ENCODE results near the gene STARD3.

STARD3 gene

DNA sequence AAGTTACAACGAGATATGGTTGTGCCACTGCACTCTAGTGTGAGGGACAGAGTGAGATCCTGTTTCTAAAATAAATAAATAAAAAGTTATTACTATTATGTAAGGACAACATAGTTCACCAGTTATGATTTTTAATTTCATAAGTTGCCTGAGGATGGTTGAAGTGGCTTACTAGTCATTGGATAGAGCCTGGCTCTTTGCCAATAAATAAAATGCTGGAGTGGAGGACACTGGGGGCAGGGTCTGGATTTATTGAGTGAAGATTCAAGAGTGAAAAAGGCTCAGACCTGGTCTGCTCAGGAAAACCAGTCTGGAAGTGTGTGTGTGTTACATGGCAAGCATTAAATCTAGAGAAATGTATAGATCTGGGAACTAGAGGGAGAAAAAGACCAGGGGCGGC lies 2.1 kb downstream of the STARD3 start:
- no peak for DNase-seq

- DNase-seq, result no peak
Measured at GRCh38 chr17:39639566-39640458, 2.9 kb downstream of the STARD3 start.

- DNase-seq, result no peak
Measured at GRCh38 chr17:39640591-39641031, 3.7 kb downstream of the STARD3 start.

DNA sequence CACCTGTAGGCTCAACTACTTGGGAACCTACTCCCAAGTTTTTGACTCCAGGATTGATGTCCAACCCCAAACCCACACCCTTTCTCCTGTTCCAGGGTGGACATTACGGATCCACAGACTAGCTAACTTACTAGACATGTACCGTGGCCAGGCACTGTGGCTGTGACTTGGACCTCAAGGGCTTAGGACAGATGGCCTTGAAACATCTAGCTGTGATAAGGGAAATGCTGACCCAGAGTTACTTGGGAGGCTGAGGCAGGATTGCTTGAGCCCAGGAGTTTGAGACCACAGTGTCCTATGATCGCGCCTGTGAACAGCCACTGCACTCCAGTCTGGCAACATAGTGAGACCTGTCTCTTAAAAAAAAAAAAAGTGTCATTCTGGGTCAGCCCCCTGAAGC lies 4.2 kb downstream of the STARD3 start:
- DNase-seq, result no peak

GRCh38 chr17:39641883-39642282 lies 4.9 kb downstream of the STARD3 start:
- no peak for DNase-seq

- no peak for DNase-seq
Measured at GRCh38 chr17:39642291-39643074, 5.5 kb downstream of the STARD3 start.

DNA sequence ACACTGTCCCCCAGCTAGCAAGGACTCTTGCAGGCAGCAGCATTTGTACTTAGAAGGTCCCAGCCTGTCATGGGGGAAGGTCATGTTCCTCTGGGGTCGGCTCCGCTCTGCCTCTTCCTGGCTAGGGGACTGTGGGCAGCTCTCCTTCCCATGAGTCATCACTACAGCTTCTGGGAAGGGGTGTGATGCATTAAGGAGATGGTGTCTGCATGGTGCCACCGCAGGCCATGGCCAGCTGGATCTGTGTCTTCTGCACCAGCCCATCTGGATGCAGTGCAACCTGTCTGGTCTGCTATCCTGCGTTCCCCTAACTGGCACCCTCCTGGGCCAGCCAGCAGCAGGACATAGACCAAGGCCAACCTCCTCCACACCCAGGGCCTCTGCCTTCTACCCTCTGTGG lies 6.3 kb downstream of the STARD3 start:
- no peak for DNase-seq

DNA sequence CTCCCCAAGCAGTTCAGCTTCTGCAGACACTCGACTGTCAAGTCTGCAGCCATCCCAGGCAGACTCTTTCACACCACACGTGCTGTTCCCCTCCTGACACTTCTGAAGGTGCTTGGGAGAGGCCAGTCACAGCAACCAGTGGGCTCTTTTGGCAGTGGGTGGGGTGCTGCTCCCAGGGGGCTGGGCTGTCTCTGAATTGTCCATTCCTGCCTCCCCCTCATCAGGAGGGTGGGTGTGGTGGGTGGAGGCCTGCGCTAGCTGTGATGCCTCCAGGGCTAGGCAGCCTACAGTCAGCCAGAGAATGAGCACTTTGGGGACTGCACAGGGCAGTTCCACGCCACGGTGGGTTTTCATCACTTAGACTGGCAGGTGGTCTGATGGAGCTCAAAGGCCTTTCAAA lies 10.3 kb downstream of the STARD3 start:
- DNase-seq, result no peak

DNA sequence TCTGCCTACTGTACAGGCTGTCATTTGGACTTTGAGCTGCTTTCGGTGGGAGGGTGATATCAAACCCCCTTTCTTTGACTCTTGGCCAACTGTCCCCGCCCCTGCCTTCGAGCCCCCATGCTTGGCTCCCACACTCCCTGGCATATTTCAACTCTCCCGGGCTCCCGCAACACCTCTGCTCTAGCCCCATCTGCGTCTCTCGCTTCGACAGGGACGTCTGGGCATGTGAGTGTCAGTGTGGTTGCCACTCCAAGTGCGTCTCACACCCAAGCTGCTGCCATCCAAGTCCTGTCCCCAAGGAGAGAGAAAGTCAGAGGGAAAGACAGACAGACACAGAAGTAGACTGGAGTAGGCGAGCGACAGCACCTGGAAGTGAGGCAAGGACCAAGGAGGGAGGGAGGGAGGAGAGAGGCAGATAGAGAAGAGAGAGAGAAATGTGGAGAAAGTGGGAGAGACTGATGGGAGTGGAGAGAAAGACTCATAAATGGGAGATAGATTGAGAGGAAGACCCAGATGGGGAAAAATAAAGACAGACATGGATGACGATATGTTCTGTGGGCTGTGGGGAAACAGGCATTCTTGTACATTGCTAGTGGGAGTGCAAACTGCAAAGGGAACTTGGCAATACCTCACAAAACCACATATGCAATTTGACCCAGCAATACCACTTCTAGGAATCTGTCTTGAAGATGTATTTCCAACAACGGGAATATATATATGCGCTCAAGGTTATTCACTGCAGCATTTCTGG lies 11.8 kb downstream of the STARD3 start:
- no peak for DNase-seq

DNA sequence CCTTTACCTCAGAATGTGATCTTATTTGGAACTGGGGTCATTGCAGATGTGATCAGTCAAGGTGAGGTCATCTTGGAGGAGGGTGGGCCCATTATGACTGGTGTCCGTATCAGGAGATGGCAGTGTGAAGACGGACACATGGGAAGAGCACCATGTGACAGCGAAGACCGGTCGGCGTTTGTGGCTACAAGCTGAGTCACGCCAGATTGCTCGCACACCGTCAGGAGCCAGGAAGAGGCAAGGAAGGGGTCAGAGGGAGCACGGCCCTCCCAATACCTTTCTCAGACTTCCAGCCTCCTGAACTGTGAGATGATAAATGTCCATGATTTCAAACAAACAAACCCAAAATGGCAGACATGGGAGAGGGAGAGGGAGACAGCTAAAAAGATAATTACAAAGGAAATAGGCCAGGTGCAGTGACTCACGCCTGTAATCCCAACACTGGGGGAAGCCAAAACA lies 13.2 kb downstream of the STARD3 start:
- DNase-seq, result no peak

GRCh38 chr17:39651923-39652586 lies 15.1 kb downstream of the STARD3 start:
- DNase-seq, result no peak

GRCh38 chr17:39652587-39653315 lies 15.8 kb downstream of the STARD3 start:
- no peak for DNase-seq

GRCh38 chr17:39653316-39653661 lies 16.3 kb downstream of the STARD3 start:
- no peak for DNase-seq

DNA sequence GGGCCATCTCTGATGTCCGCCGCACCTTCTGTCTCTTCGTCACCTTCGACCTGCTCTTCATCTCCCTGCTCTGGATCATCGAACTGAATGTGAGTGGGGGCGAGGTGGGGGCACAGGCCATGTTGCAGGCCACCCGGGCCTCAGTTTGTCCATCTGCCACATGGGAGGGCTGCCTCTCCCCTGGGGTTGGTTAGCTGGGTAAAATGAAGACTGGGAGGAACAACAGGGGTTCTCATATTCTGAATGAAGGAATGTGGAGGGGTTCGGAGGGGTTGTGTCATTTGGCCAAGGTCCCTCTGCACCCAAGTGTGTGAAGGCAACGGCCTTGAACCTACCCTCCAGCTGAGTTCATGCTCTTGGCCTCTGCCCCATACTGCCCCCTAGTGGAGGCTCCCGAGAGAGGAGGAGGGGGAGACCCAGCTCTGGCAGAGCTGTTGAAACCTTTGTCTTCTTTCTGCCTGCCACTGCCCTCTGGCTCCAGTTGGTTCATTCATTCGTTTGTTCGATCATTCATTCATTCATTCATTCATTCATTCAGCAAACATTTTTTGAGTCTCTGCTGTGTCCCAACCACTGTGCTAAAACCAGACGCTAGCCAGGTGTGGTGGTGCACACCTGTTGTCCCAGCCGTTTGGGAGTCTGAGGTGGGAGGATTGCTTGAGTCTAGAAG lies 16.9 kb downstream of the STARD3 start:
- peak; percentile 80 for DNase-seq

DNA sequence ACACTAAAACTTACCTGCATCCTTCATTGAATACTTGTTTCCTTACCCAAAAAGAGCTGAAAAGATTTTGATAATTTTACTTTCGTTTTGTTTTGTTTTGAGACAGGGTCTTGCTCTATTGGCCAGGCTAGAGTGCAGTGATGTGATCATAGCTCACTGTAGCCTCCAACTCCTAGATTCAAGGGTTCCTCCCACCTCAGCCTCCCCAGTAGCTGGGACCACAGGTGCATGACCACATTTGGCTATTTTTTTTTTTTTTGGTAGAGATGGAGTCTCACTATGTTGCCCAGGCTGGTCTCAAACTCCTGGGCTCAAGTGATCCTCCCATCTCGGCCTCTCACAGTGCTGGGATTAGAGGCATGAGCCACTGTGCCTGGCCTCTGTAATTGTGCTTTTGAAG lies 18.2 kb downstream of the STARD3 start:
- DNase-seq, result no peak

GRCh38 chr17:39658346-39658745 lies 21.4 kb downstream of the STARD3 start:
- DNase-seq, result no peak

- no peak for DNase-seq
Measured at GRCh38 chr17:39658760-39659159, 21.8 kb downstream of the STARD3 start.

GRCh38 chr17:39659279-39660010 lies 22.5 kb downstream of the STARD3 start:
- DNase-seq, result no peak

DNA sequence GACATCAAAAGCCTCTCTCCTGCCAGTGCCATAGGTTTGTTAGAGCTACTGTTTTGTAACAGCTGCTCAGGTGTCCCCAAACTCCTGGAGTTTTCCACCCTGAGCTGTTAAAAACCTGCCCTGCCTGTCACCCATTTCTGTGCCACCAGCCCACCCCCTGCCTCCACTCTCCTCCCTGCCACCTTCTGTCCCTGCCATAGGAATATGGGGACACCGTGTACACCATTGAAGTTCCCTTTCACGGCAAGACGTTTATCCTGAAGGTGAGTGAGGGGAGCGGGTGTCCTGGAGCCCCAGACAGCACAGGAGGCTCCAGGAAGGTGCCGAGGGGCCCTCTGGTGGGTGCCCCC lies 23.0 kb downstream of the STARD3 start:
- DNase-seq, result no peak
